Left ventricle myocardium superior (tissue), 1 donor: ENCODE data around the gene SH3RF2. TPM values are rescaled to one million over a fixed set of nuclear protein-coding genes. Genes with fewer than 3 reads are reported as not detected.

Source experiments
- ATAC-seq: fragments of 200-7000 bp; cut with Tn5 transposase; one replicate; pipeline ENCODE4 v1.9.1; 2020; ENCODE audit warnings: mild to moderate bottlenecking, moderate library complexity
- DNase-seq: peaks from one replicate; pipeline ENCODE4 v3.0.0-alpha.2; 2020
- intact Hi-C: fragments of 100-400 bp; cut with micrococcal nuclease; formaldehyde crosslinking; loops from one replicate; pipeline ENCODE4 v1.11.0; 2022
- total RNA-seq: library from RNA; stranded (reverse); fragmentation: NEBNext Ultra II Directional; extraction: Animal tissue kit (Norgen Biotek cat#: 25700); gene quantifications from one replicate; pipeline ENCODE4 v1.2.1, GENCODE V29; 2021
- donor health status: DM: no; HTN: yes; CAD: no; lungs with severe emphysema.

The SH3RF2 gene
- total RNA-seq, 1 donor from 2014 or later, result 350 TPM

- ATAC-seq (no peak), DNase-seq (no peak)
- intact Hi-C loops, result loop anchor here (10.0 kb wide), 1 partner anchor 371 kb away; no protein-coding TSS in a partner anchor
Measured at GRCh38 chr5:146055432-146055831, 119.1 kb downstream of the SH3RF2 start.

DNA sequence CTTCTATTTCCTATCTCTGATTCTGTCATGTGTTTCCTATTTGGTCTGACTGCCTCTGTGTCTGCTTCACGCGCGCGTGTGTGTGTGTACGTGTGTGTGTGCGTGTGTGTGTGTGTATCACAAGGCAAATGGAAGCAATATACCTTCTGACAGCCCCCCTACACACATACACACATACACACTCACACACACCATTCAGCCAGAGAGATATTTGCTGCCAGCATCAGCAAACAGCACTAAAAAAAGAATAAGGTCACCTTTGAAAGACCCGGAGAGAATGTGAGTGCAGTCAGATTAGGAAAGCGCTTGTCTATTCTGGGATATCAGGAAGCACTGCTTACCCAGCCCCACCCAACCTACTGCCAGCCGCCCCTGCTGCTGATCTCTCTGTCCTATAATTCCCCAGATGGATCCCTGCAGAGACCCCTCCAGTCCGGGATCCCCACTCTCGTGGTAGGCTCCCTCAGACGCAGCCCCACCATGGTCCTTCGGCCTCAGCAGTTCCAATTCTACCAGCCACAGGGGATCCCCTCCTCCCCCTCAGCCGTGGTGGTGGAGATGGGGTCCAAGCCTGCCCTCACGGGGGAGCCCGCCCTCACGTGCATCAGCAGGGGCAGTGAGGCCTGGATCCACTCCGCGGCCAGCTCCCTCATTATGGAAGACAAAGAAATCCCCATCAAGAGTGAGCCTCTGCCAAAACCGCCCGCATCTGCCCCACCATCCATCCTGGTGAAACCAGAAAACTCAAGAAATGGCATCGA, 123.3 kb downstream of the SH3RF2 start:
- ATAC-seq (peak; percentile 91), DNase-seq (peak; percentile 82)
- intact Hi-C loops, result loop anchor here (10.0 kb wide), 1 partner anchor 375 kb away; no protein-coding TSS in a partner anchor

GRCh38 chr5:146060221-146060585, 123.8 kb downstream of the SH3RF2 start:
- ATAC-seq (peak; percentile 3), DNase-seq (no peak)
- intact Hi-C loops, result no loop called here

GRCh38 chr5:146066968-146067367, 130.6 kb downstream of the SH3RF2 start:
- intact Hi-C loops, result no loop called here
- DNase-seq (no peak), ATAC-seq (no peak)

DNA sequence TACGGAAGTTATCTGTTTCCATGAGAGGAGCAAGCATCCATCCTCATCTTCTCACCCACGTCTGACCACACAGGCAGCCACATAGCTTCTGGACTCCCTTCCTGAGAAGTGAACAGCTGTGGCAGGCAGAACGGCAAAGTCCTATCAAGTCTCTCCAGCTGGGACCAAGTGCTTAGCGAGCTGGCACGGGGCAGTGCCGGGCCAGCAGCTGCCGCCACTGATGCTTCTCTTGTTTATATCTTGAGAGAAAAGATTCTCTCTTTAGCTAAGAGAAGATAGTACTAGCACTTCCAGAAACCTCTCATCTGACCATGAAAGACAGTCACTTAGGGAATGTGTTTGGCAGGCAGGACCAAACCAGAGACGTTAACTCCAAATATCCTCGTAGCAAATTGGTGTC, 131.8 kb downstream of the SH3RF2 start:
- intact Hi-C loops, result no loop called here
- DNase-seq (peak; percentile 48), ATAC-seq (peak; percentile 42)

- DNase-seq (no peak), ATAC-seq (no peak)
- intact Hi-C loops, result no loop called here
Measured at GRCh38 chr5:146068977-146069779, 132.8 kb downstream of the SH3RF2 start.

GRCh38 chr5:146069780-146070099, 133.4 kb downstream of the SH3RF2 start:
- DNase-seq (no peak), ATAC-seq (no peak)
- intact Hi-C loops, result no loop called here

GRCh38 chr5:146070746-146071145, 134.4 kb downstream of the SH3RF2 start:
- intact Hi-C loops, result no loop called here
- ATAC-seq (no peak), DNase-seq (no peak)

DNA sequence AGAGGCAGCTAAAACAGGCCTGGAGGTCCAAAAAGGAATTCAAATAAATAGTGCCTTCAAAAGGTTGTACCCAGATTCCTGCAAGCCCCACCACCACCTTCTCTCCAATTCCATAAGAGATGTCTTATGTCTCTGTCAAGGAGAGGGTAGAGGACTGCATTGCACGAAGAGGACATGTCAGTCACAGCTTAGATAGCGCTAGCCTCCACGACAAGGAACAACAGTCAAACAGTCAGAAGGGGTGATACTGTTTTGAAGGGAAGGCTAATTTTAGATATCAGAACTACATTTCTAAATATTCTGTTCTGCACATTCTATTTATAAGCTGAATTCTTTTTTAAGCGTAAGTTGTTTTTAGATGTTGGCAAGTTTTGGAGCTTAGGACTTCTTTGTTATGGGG, 134.8 kb downstream of the SH3RF2 start:
- DNase-seq, result no peak
- peak; percentile 82 for ATAC-seq
- intact Hi-C loops, result no loop called here

- intact Hi-C loops, result no loop called here
- ATAC-seq, result peak; percentile 66
- no peak for DNase-seq
Measured at GRCh38 chr5:146072595-146072994, 136.2 kb downstream of the SH3RF2 start.

DNA sequence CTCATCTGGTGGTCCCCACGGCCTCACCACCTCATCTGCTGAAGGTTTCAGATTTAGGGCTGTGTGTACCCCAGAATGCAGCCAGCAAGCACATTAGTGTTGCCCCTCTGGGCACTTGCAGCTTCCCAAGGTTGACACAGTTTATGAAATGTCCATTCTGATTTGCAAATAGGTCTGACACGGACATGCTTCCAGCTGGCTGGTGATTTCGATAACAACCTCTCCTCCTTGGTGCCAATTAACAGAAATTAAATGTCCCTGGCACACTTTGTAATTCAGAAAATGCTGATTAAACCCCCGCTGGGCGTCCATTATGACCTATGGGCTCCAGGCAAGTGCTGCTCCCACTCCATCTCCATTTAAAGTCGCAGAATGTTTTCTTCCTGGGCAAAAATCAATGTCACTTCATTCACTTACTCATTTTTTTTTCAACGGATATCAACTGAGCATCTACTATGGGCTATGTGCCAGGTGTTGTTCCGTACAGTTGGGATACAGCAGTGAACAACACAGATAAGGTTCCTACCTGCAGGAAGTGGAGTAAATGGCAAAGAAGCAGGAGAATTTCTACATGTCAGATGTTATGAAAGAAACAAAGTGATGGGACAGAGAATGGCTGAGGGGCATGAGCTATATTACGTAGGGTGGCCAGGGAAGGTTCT, 137.0 kb downstream of the SH3RF2 start:
- intact Hi-C loops, result no loop called here
- ATAC-seq (peak; percentile 49), DNase-seq (no peak)

DNA sequence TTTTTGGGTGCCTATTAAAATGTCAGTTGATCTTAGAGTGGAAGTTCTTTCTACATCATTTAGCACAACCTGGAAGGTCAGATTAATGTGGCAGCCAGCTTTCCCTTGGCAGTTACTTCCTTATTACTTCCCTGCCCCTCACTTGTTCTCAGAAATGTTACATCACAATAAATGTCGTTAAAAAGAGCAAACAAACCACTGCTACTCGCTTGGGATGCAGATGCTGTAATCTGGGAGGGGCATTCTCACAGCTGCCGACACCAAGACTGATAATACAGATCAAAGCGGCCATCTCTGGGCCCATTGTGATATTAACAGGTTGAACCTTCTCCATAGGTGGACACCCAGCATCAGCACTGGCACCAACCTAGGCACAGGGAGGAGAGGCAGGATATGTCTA, 139.7 kb downstream of the SH3RF2 start:
- DNase-seq (no peak), ATAC-seq (no peak)
- intact Hi-C loops, result no loop called here

DNA sequence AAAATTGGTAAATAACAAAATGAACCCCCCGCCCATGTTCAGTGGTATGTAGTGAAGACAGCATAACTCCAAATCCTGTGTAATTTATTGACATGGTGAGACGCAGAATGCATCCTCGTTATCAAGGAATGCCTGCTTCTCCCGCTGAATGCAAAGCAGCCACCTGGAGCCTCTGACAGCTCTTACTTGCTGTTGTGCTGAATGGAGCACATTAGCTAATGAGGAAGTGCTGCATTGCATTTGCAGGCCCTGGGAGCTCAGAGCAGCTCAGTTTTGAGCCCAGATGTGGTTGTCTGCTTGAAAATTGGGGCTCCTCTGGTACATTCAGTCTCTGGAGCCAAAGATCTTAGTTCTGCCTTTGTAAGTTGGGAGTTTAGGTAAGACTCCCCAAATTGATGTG, 140.1 kb downstream of the SH3RF2 start:
- no peak for DNase-seq
- ATAC-seq, result no peak

GRCh38 chr5:146078566-146078965, 142.2 kb downstream of the SH3RF2 start:
- intact Hi-C loops, result no loop called here
- no peak for ATAC-seq

More for the DNA sequence above, 140.1 kb downstream of the SH3RF2 start:
- intact Hi-C loops, result no loop called here

GRCh38 chr5:146079695-146080373, 143.5 kb downstream of the SH3RF2 start:
- ATAC-seq (no peak), DNase-seq (no peak)
- intact Hi-C loops, result no loop called here

More at GRCh38 chr5:146078566-146078965, 142.2 kb downstream of the SH3RF2 start:
- no peak for DNase-seq

GRCh38 chr5:146081556-146081955, 145.2 kb downstream of the SH3RF2 start:
- no peak for ATAC-seq
- no peak for DNase-seq

GRCh38 chr5:146082798-146083197, 146.4 kb downstream of the SH3RF2 start:
- intact Hi-C loops, result no loop called here
- ATAC-seq, result no peak

More at GRCh38 chr5:146081556-146081955, 145.2 kb downstream of the SH3RF2 start:
- intact Hi-C loops, result no loop called here

GRCh38 chr5:146084376-146084775, 148.0 kb downstream of the SH3RF2 start:
- DNase-seq, result no peak
- ATAC-seq, result no peak

More at GRCh38 chr5:146082798-146083197, 146.4 kb downstream of the SH3RF2 start:
- DNase-seq, result no peak

DNA sequence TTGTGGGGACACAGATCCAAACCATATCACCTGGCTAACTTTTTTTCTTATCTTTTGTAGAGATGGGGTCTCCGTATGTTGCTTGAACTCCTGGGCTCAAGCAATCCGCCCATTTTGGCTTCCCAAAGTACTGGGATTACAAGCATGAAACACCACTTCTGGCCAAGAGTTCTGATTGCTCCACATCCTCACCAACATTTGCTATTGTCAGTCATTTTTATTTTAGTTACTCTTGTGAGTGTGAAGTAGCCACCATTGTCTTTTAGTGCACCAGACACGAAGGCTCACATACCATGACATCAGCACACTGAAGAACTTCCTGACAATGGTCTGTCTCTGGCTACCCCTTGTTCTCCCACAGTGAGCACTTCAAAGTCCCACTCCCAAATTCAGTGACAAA, 151.7 kb downstream of the SH3RF2 start:
- DNase-seq (no peak), ATAC-seq (no peak)
- intact Hi-C loops, result no loop called here

More at GRCh38 chr5:146084376-146084775, 148.0 kb downstream of the SH3RF2 start:
- intact Hi-C loops, result no loop called here
